ENCODE measurements around the gene S100A11. TPM values are rescaled to one million over a fixed set of nuclear protein-coding genes. Genes with fewer than 3 reads are reported as not detected.

S100A11 gene
- 210 and 218 TPM in 2 replicates for total RNA-seq

GRCh38 chr1:152036267-152037216 is at the start of gene S100A11:
S100A11 (minus strand) TSS chr1:152037004; CDS start chr1:152036915, 89 bp downstream.

GRCh38 chr1:151993734-151994496 is 42.9 kb downstream of the S100A11 start, which contains the start of gene S100A10:
S100A10 (minus strand) TSS chr1:151993859; CDS start chr1:151986230, 7,629 bp downstream.

Small RNAs within 50 kb of the gene (small RNA-seq; reads per million reads assigned to genes)
- gene SPTLC1P4 = not detected

Other genes with a start within 250 kb of the S100A11 start
- 2.5 and 3.2 TPM in 2 replicates for gene TDRKH, start 246.5 kb downstream of the S100A11 start, total RNA-seq
- gene LINGO4, start 231.6 kb downstream of the S100A11 start, total RNA-seq = not detected in 2 replicates
- gene RORC, start 205.2 kb downstream of the S100A11 start, total RNA-seq = 0.22 and 0.39 TPM in 2 replicates
- gene C2CD4D, start 197.2 kb downstream of the S100A11 start, total RNA-seq = not detected in 2 replicates
- gene THEM5, start 183.3 kb downstream of the S100A11 start, total RNA-seq = not detected in 2 replicates
- 14.6 and 17.6 TPM in 2 replicates for gene THEM4, start 127.5 kb downstream of the S100A11 start, total RNA-seq
- 553 and 587 TPM in 2 replicates for gene S100A10, start 43.1 kb downstream of the S100A11 start, total RNA-seq
- not detected in 2 replicates for gene TCHHL1, start 52.1 kb upstream of the S100A11 start, total RNA-seq
- gene TCHH, start 78.4 kb upstream of the S100A11 start, total RNA-seq = under 0.01 TPM in 1 of 2 replicates, not detected in the other
- gene RPTN, start 122.2 kb upstream of the S100A11 start, total RNA-seq = 0.13 and 0.54 TPM in 2 replicates
- not detected in 2 replicates for gene HRNR, start 187.2 kb upstream of the S100A11 start, total RNA-seq

All from articular chondrocyte of knee joint (primary cell).